SU-DHL-6 (cell line): ENCODE results near the gene TIMP1.

Experiments used
- H2AFZ ChIP-seq: fragments of 200-600 bp; sonication (generic); 2 replicates; pipeline ENCODE4 v1.6.1; 2014; ENCODE audit warnings: low read depth, mild to moderate bottlenecking, moderate library complexity, mixed read lengths, antibody characterized with exemption, low read length; ENCODE audit not compliant: severe bottlenecking
- H3F3A ChIP-seq: fragments of 200-600 bp; shearing (Covaris generic); 2 replicates; pipeline ENCODE4 v1.6.0; 2016; ENCODE audit warnings: antibody characterized with exemption, mild to moderate bottlenecking; ENCODE audit not compliant: insufficient read depth
- H3K27ac ChIP-seq: fragments of 200-600 bp; sonication (generic); 2 replicates; pipeline ENCODE4 v1.5.1; 2016; ENCODE audit warnings: low read depth, mild to moderate bottlenecking, low read length, moderate library complexity, mixed read lengths
- H3K27me3 ChIP-seq: fragments of 200-600 bp; sonication (generic), shearing (Covaris generic); 2 replicates; pipeline ENCODE4 v1.6.0; 2014; ENCODE audit warnings: mild to moderate bottlenecking, low read length
- H3K36me3 ChIP-seq: fragments of 200-600 bp; sonication (generic); 2 replicates; pipeline ENCODE4 v1.6.1; 2014; ENCODE audit warnings: mild to moderate bottlenecking, low read length, mixed read lengths
- H3K4me2 ChIP-seq: fragments of 300-600, 200-600 bp; shearing (Covaris generic), sonication (generic); 2 replicates; pipeline ENCODE4 v1.6.0; 2014; ENCODE audit warnings: low read length, low read depth, mild to moderate bottlenecking; ENCODE audit not compliant: poor library complexity, severe bottlenecking
- H3K4me3 ChIP-seq: fragments of 200-600 bp; sonication (generic); 2 replicates; pipeline ENCODE4 v1.5.1; 2014; ENCODE audit warnings: antibody characterized with exemption, low read length, mild to moderate bottlenecking, mixed read lengths; ENCODE audit not compliant: insufficient read depth, poor library complexity, severe bottlenecking
- H3K79me2 ChIP-seq: fragments of 200-600 bp; sonication (generic); 2 replicates; pipeline ENCODE4 v1.6.1; 2014; ENCODE audit warnings: mild to moderate bottlenecking, low read length, moderate library complexity; ENCODE audit not compliant: insufficient read depth
- H3K9ac ChIP-seq: fragments of 200-600 bp; sonication (generic); 2 replicates; pipeline ENCODE4 v1.7.0; 2014; ENCODE audit warnings: mild to moderate bottlenecking, low read length
- H3K9me2 ChIP-seq: fragments of 200-600 bp; sonication (generic); replicated peaks from 2 replicates; pipeline ENCODE4 v1.6.1; 2014; ENCODE audit warnings: low read length; ENCODE audit not compliant: insufficient read depth
- H3K9me3 ChIP-seq: fragments of 200-600 bp; sonication (generic); 2 replicates; pipeline ENCODE4 v1.6.1; 2014; ENCODE audit warnings: low read length, mixed read lengths; ENCODE audit not compliant: insufficient read depth
- H4K20me1 ChIP-seq: fragments of 200-600 bp; sonication (generic); 2 replicates; pipeline ENCODE4 v1.6.1; 2014; ENCODE audit warnings: low read depth, mild to moderate bottlenecking, antibody characterized with exemption, low read length, moderate library complexity, mixed read lengths
- CTCF ChIP-seq: fragments of 200-600 bp; sonication (generic); IDR thresholded peaks from one replicate; pipeline ENCODE4 v1.5.1; 2017; ENCODE audit warnings: antibody characterized with exemption, mild to moderate bottlenecking, low read length, moderate library complexity; ENCODE audit not compliant: insufficient read depth, poor library complexity, severe bottlenecking
- EZH2phosphoT487 ChIP-seq: fragments of 200-600 bp; sonication (generic), shearing (Covaris generic); conservative IDR thresholded peaks from 2 replicates; pipeline ENCODE4 v1.6.1; 2018; ENCODE audit warnings: mild to moderate bottlenecking, antibody characterized with exemption, low read length, moderate library complexity, mixed read lengths

Gene TIMP1

GRCh38 chrX:47629419-47630200 is 47.4 kb downstream of the TIMP1 start, which contains the start of gene CFP:
Gene CFP, minus strand, starts transcription at chrX:47629930. Its CDS starts 86 bp downstream, at chrX:47629844.
- no peak within 1 kb of the TSS for H3K4me2 ChIP-seq
- no peaks in the 10 kb centered on the region for H3F3A ChIP-seq
- H3K9me3 ChIP-seq: no peaks in the 10 kb centered on the region
- no peak within 1 kb of the TSS for H3K9ac ChIP-seq
- H3K79me2 ChIP-seq: no peaks in the 10 kb centered on the region
- no peaks in the 10 kb centered on the region for H4K20me1 ChIP-seq
- H3K27me3 ChIP-seq: no peaks in the 10 kb centered on the region
- no peak within 1 kb of the TSS for H3K4me3 ChIP-seq
- no peak within 1 kb of the TSS for H2AFZ ChIP-seq
- H3K36me3 ChIP-seq: no peaks in the 10 kb centered on the region
- TF ChIP-seq CTCF (no peak), EZH2phosphoT487 (no peak)
- H3K27ac ChIP-seq: no peak within 1 kb of the TSS
- H3K9me2 ChIP-seq: no peaks in the 10 kb centered on the region

GRCh38 chrX:47631676-47632075 is 49.4 kb downstream of the TIMP1 start:
- Histone ChIP-seq H3K79me2 (no peaks in the 10 kb centered on the region), H3F3A (no peaks in the 10 kb centered on the region), H3K9me2 (no peaks in the 10 kb centered on the region), H4K20me1 (no peaks in the 10 kb centered on the region), H3K27ac (no peak overlapping the region), H3K4me2 (no peak overlapping the region), H3K9me3 (no peaks in the 10 kb centered on the region), H3K4me3 (no peak overlapping the region), H3K27me3 (no peaks in the 10 kb centered on the region), H3K36me3 (no peaks in the 10 kb centered on the region), H2AFZ (no peak overlapping the region), H3K9ac (no peak overlapping the region)
- TF ChIP-seq CTCF: no peak
- no peak for TF ChIP-seq EZH2phosphoT487

DNA sequence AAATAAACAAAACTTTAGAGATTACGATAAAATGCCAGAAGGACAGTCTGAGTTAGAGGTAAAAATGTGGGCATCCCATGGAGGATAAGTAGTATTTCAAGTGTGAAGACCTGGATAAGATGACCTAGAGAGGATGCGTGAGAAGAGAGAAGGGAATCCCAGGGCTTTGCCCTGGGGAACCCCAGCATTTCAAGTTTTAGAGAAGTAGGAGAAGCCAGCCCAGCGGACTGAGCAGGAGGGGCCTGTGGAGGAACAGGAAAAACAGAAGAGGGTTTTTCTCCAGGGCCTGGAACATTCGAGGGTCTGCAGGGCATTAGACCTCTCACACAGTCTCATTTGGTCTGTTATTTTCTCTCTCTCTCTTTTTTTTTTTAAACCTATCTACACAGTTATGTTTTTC is 50.4 kb downstream of the TIMP1 start:
- Histone ChIP-seq H3K79me2 (no peaks in the 10 kb centered on the region), H3K9ac (no peak overlapping the region), H2AFZ (no peak overlapping the region), H3F3A (no peaks in the 10 kb centered on the region), H3K27ac (no peak overlapping the region), H3K9me3 (no peaks in the 10 kb centered on the region), H3K36me3 (no peaks in the 10 kb centered on the region), H3K4me2 (no peak overlapping the region), H3K4me3 (no peak overlapping the region), H4K20me1 (no peaks in the 10 kb centered on the region), H3K9me2 (no peaks in the 10 kb centered on the region), H3K27me3 (no peaks in the 10 kb centered on the region)
- TF ChIP-seq CTCF (no peak), EZH2phosphoT487 (no peak)
